Sciatic nerve (tissue), 2 donors: ENCODE results near the gene DIAPH3. TPM values are rescaled to one million over a fixed set of nuclear protein-coding genes. Genes with fewer than 3 reads are reported as not detected.

Experiments used
- ATAC-seq: fragments of 200-7000 bp; cut with Tn5 transposase; one replicate; pipeline ENCODE4 v1.9.1; 2020; ENCODE audit warnings: mild to moderate bottlenecking, moderate library complexity
- DNase-seq: peaks from one replicate; pipeline ENCODE4 v3.0.0-alpha.2; 2020; ENCODE audit warnings: low spot score
- intact Hi-C: fragments of 100-400 bp; cut with DNase I; formaldehyde crosslinking; loops from one replicate; pipeline ENCODE4 v1.14.2; 2022
- total RNA-seq: library from RNA; stranded (reverse); fragmentation: NEBNext Ultra II Directional; extraction: Animal tissue kit (Norgen Biotek cat#: 25700); gene quantifications from one replicate; pipeline ENCODE4 v1.2.1, GENCODE V29; 2021
- donor health status: DM: no; HTN: no; CAD: no.
- donor health status: DM: no; HTN: no; CAD: no.

The DIAPH3 gene
- total RNA-seq, 1 donor from 2014 or later: 0.31 TPM

- DNase-seq (no peak), ATAC-seq (no peak)
- intact Hi-C loops: no loop called here
Observed at GRCh38 chr13:59677430-59677829, 486.3 kb downstream of the DIAPH3 start.

- DNase-seq: no peak
- intact Hi-C loops: no loop called here
- no peak for ATAC-seq
Observed at GRCh38 chr13:59674616-59675015, 489.1 kb downstream of the DIAPH3 start.

- no peak for DNase-seq
- intact Hi-C loops: no loop called here
Observed at GRCh38 chr13:59673286-59673685, 490.4 kb downstream of the DIAPH3 start.

GRCh38 chr13:59672445-59672844, 491.3 kb downstream of the DIAPH3 start:
- intact Hi-C loops: no loop called here
- ATAC-seq: no peak
- no peak for DNase-seq

More at GRCh38 chr13:59673286-59673685, 490.4 kb downstream of the DIAPH3 start:
- ATAC-seq: no peak

GRCh38 chr13:59671881-59672280, 491.8 kb downstream of the DIAPH3 start:
- intact Hi-C loops: no loop called here
- ATAC-seq (no peak), DNase-seq (no peak)

GRCh38 chr13:59666504-59666903, 497.2 kb downstream of the DIAPH3 start:
- ATAC-seq: peak; percentile 45

GRCh38 chr13:59665732-59666131, 498.0 kb downstream of the DIAPH3 start:
- DNase-seq: no peak
- ATAC-seq: no peak
- intact Hi-C loops: no loop called here

More at GRCh38 chr13:59666504-59666903, 497.2 kb downstream of the DIAPH3 start:
- intact Hi-C loops: no loop called here
- no peak for DNase-seq

GRCh38 chr13:59665184-59665583, 498.5 kb downstream of the DIAPH3 start:
- DNase-seq (no peak), ATAC-seq (no peak)
- intact Hi-C loops: no loop called here

- DNase-seq (no peak), ATAC-seq (no peak)
- intact Hi-C loops: no loop called here
Observed at GRCh38 chr13:59664586-59664985, 499.1 kb downstream of the DIAPH3 start.

GRCh38 chr13:59663707-59664106, 500.0 kb downstream of the DIAPH3 start:
- DNase-seq (no peak), ATAC-seq (no peak)
- intact Hi-C loops: no loop called here

- ATAC-seq: no peak
- intact Hi-C loops: no loop called here
- DNase-seq: no peak
Observed at GRCh38 chr13:59660582-59660981, 503.1 kb downstream of the DIAPH3 start.

GRCh38 chr13:59659981-59660380, 503.7 kb downstream of the DIAPH3 start:
- intact Hi-C loops: no loop called here
- DNase-seq (no peak), ATAC-seq (no peak)

- DNase-seq (no peak), ATAC-seq (no peak)
- intact Hi-C loops: no loop called here
Observed at GRCh38 chr13:59658738-59659330, 504.9 kb downstream of the DIAPH3 start.

- DNase-seq: no peak
- no peak for ATAC-seq
- intact Hi-C loops: no loop called here
Observed at GRCh38 chr13:59658027-59658737, 505.5 kb downstream of the DIAPH3 start.

GRCh38 chr13:59653916-59654315, 509.8 kb downstream of the DIAPH3 start:
- ATAC-seq: no peak
- intact Hi-C loops: no loop called here
- DNase-seq: no peak

- ATAC-seq (no peak), DNase-seq (no peak)
- intact Hi-C loops: no loop called here
Observed at GRCh38 chr13:59651479-59651878, 512.2 kb downstream of the DIAPH3 start.

GRCh38 chr13:59643906-59644626, 519.7 kb downstream of the DIAPH3 start:
- ATAC-seq: no peak
- DNase-seq: no peak
- intact Hi-C loops: no loop called here

GRCh38 chr13:59643364-59643841, 520.3 kb downstream of the DIAPH3 start:
- DNase-seq: no peak
- intact Hi-C loops: no loop called here
- no peak for ATAC-seq

- no peak for DNase-seq
- ATAC-seq: no peak
- intact Hi-C loops: no loop called here
Observed at GRCh38 chr13:59641817-59642216, 521.9 kb downstream of the DIAPH3 start.

GRCh38 chr13:59641261-59641660, 522.5 kb downstream of the DIAPH3 start:
- ATAC-seq (no peak), DNase-seq (no peak)
- intact Hi-C loops: no loop called here
